IPS DF 4.7 (cell line): ENCODE measurements around the gene BTN2A1.
"Not testable (repeated sequence)": the region's sequence is repeated elsewhere in the genome, so short reads cannot be mapped to it uniquely, and the experiment has no call there.

ENCODE experiments used
- DNase-seq: peaks from one replicate; pipeline ENCODE4 v3.0.0-alpha.2; 2013; ENCODE audit warnings: low spot score; ENCODE audit errors: extremely low read depth

The BTN2A1 gene

DNA sequence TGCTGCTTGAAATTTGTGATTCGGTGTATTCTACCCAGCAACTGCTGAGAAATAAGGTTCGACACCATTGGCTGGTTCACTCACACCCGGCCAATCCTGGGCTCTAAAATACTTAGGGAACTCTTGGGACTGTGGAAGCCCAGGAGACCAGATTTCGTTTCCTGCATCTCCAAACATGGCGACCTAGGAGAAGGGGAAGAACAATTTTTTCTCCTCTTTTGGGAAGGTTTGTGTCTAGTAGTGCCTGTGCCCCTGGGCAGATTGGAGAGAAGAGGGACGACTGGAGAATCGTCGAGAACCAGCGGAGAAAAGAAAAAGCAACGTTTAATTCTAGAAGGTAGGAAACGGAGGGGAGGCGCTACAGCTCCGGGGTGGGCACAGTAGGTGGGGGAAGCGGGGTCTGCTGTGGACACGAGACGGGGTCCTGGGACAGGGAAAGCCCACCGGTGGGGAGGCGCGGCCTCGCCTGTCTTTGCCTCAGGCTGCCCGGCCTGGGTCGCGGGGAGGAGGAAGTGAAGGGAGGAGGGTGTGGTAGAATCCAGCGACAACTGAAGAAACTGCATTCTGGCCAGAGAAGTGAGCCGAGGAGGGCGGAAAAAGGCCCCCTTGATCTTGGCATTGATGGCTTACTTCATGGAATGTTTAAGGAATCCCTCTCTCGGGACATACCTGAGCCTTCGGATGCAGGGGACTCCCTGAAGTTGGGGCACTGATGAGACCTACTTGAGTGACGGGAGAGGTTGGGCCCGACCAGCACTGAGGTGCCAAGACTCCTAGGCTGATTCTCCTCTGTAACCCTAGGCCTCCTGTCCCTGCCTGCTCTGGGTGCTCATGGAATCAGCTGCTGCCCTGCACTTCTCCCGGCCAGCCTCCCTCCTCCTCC, at the start of gene BTN2A1:
BTN2A1 (plus strand) TSS at position 150 of the 883 bp plus-strand sequence; CDS start at position 832, 682 bp downstream.
- peak; percentile 68 for DNase-seq

DNA sequence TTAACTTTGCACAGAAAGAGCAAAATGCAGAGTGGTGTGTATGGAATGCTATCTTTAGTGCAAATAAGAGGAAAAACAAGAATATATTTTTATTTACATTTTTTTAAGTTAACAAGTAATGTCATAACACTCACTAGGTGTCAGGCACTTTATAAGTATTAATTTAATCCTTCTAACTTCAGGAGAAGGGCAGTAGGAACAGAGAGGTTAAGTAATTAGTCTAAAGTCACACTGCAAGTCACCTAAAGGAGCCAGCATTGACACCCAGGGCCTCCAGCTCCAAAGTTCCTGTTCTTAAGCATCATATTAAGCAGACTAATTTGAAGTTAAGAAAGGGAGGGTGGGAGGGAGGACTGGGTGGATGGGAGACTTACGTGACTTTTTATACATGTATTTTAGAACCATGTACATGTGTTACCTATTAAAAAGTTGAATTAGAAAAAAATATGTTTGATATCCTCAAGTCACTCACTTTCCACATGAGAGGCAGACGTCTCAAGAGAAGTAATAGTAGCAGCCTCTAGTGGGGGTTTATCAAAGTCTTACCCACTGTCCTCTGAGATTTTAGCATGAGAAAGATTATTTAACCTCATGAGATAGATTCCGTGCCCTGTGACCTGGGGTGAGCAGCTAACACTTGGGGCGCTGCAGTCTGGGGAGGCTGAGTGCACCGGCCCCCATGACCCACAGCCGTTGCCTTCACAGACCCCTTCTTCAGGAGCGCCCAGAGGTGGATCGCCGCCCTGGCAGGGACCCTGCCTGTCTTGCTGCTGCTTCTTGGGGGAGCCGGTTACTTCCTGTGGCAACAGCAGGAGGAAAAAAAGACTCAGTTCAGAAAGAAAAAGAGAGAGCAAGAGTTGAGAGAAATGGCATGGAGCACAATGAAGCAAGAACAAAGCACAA, 48.7 kb upstream of the BTN2A1 start:
- no peak for DNase-seq

GRCh38 chr6:26411751-26412150, 46.0 kb upstream of the BTN2A1 start:
- no peak for DNase-seq

GRCh38 chr6:26412228-26412627, 45.5 kb upstream of the BTN2A1 start:
- DNase-seq, result no peak

DNA sequence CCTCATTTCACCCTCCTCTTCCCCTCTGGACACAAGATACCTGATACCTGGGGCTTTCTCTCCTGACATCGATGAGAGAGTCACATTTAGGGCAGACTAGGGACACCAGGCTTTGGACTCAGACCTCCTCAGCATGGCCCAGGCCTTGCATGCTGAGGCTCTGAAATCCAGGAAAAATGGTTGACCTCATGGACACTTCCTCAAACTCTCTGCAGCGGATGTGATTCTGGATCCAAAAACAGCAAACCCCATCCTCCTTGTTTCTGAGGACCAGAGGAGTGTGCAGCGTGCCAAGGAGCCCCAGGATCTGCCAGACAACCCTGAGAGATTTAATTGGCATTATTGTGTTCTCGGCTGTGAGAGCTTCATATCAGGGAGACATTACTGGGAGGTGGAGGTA, 44.8 kb upstream of the BTN2A1 start:
- no peak for DNase-seq

DNA sequence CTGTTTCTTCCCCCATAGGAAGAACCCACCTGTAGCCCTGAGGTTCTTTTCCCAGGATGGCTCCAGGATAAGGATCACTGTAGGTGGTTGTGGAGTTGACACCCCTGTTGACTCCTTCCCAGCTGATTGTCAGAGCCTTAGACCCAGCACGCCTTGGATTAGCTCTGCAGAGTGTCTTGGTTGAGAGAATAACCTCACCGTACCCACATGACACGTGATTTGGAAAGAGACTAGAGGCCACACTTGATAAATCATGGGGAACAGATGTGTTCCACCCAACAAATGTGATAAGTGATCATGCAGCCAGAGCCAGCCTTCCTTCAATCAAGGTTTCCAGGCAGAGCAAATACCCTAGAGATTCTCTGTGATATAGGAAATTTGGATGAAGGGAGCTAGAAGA, 43.5 kb upstream of the BTN2A1 start:
- DNase-seq, result no peak

DNA sequence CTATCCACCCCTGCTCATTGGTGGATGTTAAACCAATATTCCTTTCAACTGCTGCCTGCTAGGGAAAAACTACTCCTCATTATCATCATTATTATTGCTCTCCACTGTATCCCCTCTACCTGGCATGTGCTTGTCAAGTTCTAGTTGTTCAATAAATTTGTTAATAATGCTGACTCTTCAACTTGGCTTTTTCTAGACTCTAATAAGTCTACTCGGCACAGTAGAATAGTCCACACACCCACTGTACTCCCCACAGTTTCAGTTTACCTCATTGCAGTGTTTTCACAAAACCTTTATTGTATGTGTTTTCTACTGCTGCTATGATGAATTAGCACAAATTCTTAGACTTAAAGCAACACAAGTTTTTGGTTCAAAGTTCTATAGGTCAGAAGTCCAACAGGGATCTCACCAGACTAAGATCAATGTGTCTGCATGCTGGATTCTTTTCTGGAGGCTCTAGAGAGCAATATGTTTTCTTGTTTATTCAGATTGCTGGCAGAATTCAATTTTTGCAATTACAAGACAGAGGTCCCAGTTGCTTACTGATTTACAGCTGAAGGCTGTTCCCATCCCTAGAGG, 42.6 kb upstream of the BTN2A1 start:
- DNase-seq, result no peak

GRCh38 chr6:26415791-26416190, 42.0 kb upstream of the BTN2A1 start:
- DNase-seq, result no peak

DNA sequence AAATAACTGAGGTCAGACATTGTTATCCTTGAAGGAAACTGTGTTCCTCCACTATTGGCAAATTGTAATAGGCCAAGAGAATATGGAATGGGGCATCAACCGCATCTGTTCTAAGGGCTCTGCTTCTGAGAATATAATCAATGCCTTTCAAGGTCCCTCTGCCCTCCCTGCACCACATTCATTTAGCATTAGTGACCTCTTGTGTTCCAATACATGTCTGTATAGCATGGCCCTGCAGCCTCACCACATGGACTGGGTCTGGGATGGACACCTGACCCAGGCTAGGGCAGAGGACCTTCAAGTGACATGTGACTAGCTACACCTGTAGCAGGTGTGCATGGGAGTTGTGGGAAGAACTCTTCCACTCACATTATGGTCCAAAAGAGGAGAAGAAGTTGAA, 41.5 kb upstream of the BTN2A1 start:
- no peak for DNase-seq

DNA sequence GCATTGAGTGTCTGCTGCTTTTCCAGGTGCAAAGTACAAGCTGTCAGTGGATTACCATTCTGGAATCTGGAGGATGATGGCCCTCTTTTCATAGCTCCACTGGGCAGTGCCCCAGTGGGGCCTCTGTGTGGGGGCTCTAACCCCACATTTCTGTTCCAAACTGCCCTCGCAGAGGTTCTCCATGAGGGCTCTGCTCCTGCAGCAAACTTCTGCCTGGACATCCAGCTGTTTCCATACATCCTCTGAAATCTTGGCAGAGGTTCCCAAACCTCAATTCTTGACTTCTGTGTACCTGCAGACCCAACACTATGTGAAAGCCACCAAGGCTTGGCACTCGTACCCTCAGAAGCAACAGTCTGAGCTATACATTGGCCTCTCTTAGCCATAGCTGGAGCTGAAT, 39.7 kb upstream of the BTN2A1 start:
- DNase-seq, result not testable (repeated sequence)

GRCh38 chr6:26418795-26419194, 39.0 kb upstream of the BTN2A1 start:
- not testable (repeated sequence) for DNase-seq

GRCh38 chr6:26420688-26421171, 37.0 kb upstream of the BTN2A1 start:
- DNase-seq, result no peak

- peak; percentile 79 for DNase-seq
These were observed 36.3 kb upstream of the BTN2A1 start for GRCh38 chr6:26421259-26422144.

- no peak for DNase-seq
These were observed 35.4 kb upstream of the BTN2A1 start for GRCh38 chr6:26422329-26422728.

GRCh38 chr6:26426691-26427450, 30.9 kb upstream of the BTN2A1 start:
- no peak for DNase-seq

DNA sequence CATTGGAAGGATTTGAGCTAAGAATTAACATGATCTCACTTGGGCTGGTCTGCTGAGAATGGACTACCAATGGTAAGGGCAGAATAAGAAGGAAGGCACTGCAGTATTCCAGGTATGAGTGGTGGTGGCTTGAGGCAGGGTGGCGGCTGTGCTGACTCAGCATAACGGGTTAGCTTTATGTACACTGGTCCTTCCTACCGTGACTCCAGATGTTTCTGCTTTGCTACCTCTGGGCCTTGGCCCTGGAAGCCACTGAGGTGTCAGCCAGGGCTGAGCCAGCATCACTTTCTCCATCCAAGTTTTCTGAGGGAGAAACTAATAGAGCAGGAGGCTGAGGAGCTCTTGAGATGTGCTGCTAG, 30.3 kb upstream of the BTN2A1 start:
- no peak for DNase-seq

GRCh38 chr6:26428206-26428605, 29.5 kb upstream of the BTN2A1 start:
- no peak for DNase-seq

GRCh38 chr6:26430787-26431186, 27.0 kb upstream of the BTN2A1 start:
- no peak for DNase-seq

DNA sequence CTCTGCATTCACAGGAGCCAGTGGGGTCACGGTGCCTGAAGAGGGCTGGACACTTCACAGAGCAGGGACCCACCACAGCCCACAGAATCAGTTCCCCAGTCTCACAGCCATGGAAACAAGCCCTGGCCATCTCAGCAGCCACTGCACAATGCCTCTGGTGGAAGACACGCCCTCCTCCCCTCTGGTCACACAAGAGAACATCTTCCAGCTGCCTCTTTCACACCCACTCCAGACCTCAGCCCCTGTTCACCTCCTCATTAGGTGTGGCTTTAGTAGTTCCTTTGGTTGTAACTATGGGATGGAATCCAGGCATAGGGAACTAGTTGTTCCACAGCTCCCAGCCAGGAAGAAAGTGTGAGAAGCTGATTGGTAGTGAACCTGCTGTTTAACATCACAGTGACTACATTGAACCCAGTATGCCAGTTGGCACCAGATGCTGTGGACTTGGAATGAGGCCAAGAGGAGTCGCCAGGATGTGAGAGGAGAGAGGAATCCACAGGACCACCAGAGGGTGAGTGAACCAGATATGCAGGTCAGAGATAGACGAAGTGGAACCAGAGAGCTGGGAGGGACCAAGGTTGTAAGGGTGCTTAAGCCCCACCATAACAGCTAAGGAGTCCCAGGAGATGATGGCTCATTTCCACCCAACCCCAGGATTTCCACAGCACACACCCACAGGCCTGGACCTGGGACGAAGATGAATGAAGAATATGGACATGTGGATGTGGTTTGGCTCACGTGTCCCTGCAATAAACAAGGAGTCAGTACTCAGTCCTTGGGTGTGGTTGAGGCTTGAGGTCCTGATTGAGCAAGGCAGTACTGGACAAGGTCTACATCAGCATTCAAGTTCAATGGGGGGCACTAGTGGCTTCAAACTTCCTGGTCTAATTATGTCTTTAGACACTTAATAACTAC, 26.2 kb upstream of the BTN2A1 start:
- DNase-seq, result no peak
